GM23338 (cell line): ENCODE results near the gene GRIA1. TPM values are rescaled to one million over a fixed set of nuclear protein-coding genes. Genes with fewer than 3 reads are reported as not detected.

Source experiments
- ATAC-seq: fragments of 200-7000 bp; cut with Tn5 transposase; 3 replicates; pipeline ENCODE4 v1.9.1; 2020
- DNase-seq: peaks from one replicate; pipeline ENCODE4 v3.0.0-alpha.2; 2015; ENCODE audit warnings: low spot score
- H2AFZ ChIP-seq: fragments of 200-600 bp; sonication (generic); 2 replicates; pipeline ENCODE4 v1.8.0; 2016; ENCODE audit warnings: antibody characterized with exemption, mild to moderate bottlenecking, moderate library complexity
- H3F3A ChIP-seq: fragments of 200-600 bp; sonication (generic); replicated peaks from 2 replicates; pipeline ENCODE4 v1.8.0; 2017; ENCODE audit warnings: antibody characterized with exemption, mixed run types, low read depth
- H3K27ac ChIP-seq: fragments of 200-600 bp; sonication (generic); 2 replicates; pipeline ENCODE4 v1.6.1; 2016; ENCODE audit warnings: low read depth
- H3K27me3 ChIP-seq: fragments of 200-600 bp; sonication (generic); 2 replicates; pipeline ENCODE4 v1.8.0; 2016; ENCODE audit warnings: mild to moderate bottlenecking, mixed run types, moderate library complexity; ENCODE audit not compliant: insufficient read depth
- H3K36me3 ChIP-seq: fragments of 200-600 bp; sonication (generic); 2 replicates; pipeline ENCODE4 v1.8.0; 2016; ENCODE audit warnings: mild to moderate bottlenecking; ENCODE audit not compliant: insufficient read depth
- H3K4me1 ChIP-seq: fragments of 200-600 bp; sonication (generic); 2 replicates; pipeline ENCODE4 v1.8.0; 2016; ENCODE audit warnings: mild to moderate bottlenecking, moderate library complexity; ENCODE audit not compliant: insufficient read depth
- H3K4me2 ChIP-seq: fragments of 200-600 bp; sonication (generic); 2 replicates; pipeline ENCODE4 v1.7.1; 2017; ENCODE audit warnings: mixed run types
- H3K4me3 ChIP-seq: fragments of 200-600 bp; sonication (generic); 2 replicates; pipeline ENCODE4 v1.6.1; 2016; ENCODE audit warnings: mixed run types
- H3K79me2 ChIP-seq: fragments of 200-600 bp; sonication (generic); replicated peaks from 2 replicates; pipeline ENCODE4 v1.8.0; 2017; ENCODE audit warnings: mild to moderate bottlenecking; ENCODE audit not compliant: insufficient read depth
- H3K9me2 ChIP-seq: fragments of 200-600 bp; sonication (generic); 2 replicates; pipeline ENCODE4 v1.8.0; 2017; ENCODE audit not compliant: insufficient read depth
- H4K20me1 ChIP-seq: fragments of 200-600 bp; sonication (generic); replicated peaks from 2 replicates; pipeline ENCODE4 v1.8.0; 2017; ENCODE audit warnings: mild to moderate bottlenecking; ENCODE audit not compliant: insufficient read depth
- H3K27ac Mint-ChIP-seq: 2 replicates; pipeline ENCODE4 v1.8.0; 2020; ENCODE audit warnings: inconsistent platforms, mild to moderate bottlenecking, moderate library complexity, mixed read lengths
- H3K27me3 Mint-ChIP-seq: 3 replicates; pipeline ENCODE4 v1.8.0; 2022; ENCODE audit warnings: low read depth, mild to moderate bottlenecking, moderate library complexity, mixed read lengths, inconsistent platforms; ENCODE audit not compliant: insufficient read depth, poor library complexity
- H3K36me3 Mint-ChIP-seq: 3 replicates; pipeline ENCODE4 v1.8.0; 2021; ENCODE audit warnings: low read depth, mild to moderate bottlenecking, inconsistent platforms, moderate library complexity, mixed read lengths
- H3K4me1 Mint-ChIP-seq: 3 replicates; pipeline ENCODE4 v1.8.0; 2020; ENCODE audit warnings: mild to moderate bottlenecking, inconsistent platforms, mixed read lengths
- H3K4me3 Mint-ChIP-seq: 3 replicates; pipeline ENCODE4 v1.8.0; 2021; ENCODE audit warnings: moderate library complexity, mild to moderate bottlenecking, inconsistent platforms, mixed read lengths
- H3K9me3 Mint-ChIP-seq: 3 replicates; pipeline ENCODE4 v1.8.0; 2020; ENCODE audit warnings: moderate library complexity, mild to moderate bottlenecking, inconsistent platforms, mixed read lengths
- CTCF ChIP-seq, 2 experiments: fragments of 200-600 bp in 1 of 2; sonication (generic) in 1 of 2; conservative IDR thresholded peaks; 2 replicates each; pipeline versions ENCODE4 v1.5.1 to v1.6.1; 2016 to 2017; ENCODE audit warnings: antibody characterized with exemption in 2 of 2, low read depth in 2 of 2, mild to moderate bottlenecking in 2 of 2, moderate library complexity in 1 of 2
- EZH2 ChIP-seq: fragments of 200-600 bp; sonication (generic); IDR thresholded peaks from one replicate; pipeline ENCODE4 v1.8.0; 2017; ENCODE audit warnings: antibody characterized with exemption, mild to moderate bottlenecking, low read depth; ENCODE audit not compliant: unreplicated experiment
- EZH2phosphoT487 ChIP-seq: fragments of 200-600 bp; sonication (generic); IDR thresholded peaks from one replicate; pipeline ENCODE4 v1.8.1; 2018; ENCODE audit warnings: antibody characterized with exemption; ENCODE audit not compliant: unreplicated experiment
- JUNB ChIP-seq: IDR thresholded peaks from one replicate; pipeline ENCODE4 v1.6.1; 2016; ENCODE audit warnings: antibody characterized with exemption; ENCODE audit not compliant: unreplicated experiment
- POLR2AphosphoS5 ChIP-seq: IDR thresholded peaks from 2 replicates; pipeline ENCODE4 v1.6.1; 2016; ENCODE audit warnings: antibody characterized with exemption, low read depth
- STAT1 ChIP-seq: IDR thresholded peaks from one replicate; pipeline ENCODE4 v1.6.1; 2016; ENCODE audit warnings: antibody characterized with exemption; ENCODE audit not compliant: unreplicated experiment
- ZNF114 ChIP-seq: fragments of 250-450 bp; sonication (Bioruptor Pico); IDR thresholded peaks from 2 replicates; pipeline ENCODE4 v1.5.0; 2020; ENCODE audit warnings: mild to moderate bottlenecking, moderate library complexity
- ZNF462 ChIP-seq: fragments of 250-450 bp; sonication (Bioruptor Pico); IDR thresholded peaks from 2 replicates; pipeline ENCODE4 v1.5.0; 2020; ENCODE audit warnings: mild to moderate bottlenecking, moderate library complexity
- polyA plus RNA-seq: library from polyadenylated mRNA; unstranded; fragments of >200 nt; fragmentation: Nextera tagmentation; extraction: Ambion mirVana; gene quantifications from 2 replicates; pipeline ENCODE4 v1.2.1, GENCODE V29; 2016
- total RNA-seq: library from RNA; depleted of rRNA; stranded (reverse); fragments of >200 nt; shearing (Covaris generic); gene quantifications from 2 replicates; pipeline ENCODE4 v1.2.3, GENCODE V29; 2014

The GRIA1 gene
- total and polyA plus RNA-seq, 2 experiments from 2014 or later, result 1.0 to 1.7 TPM

GRCh38 chr5:153792305-153792704 is 301.8 kb downstream of the GRIA1 start (continued):
- TF ChIP-seq ZNF462, result no peak
- no peak for TF ChIP-seq CTCF (conservative IDR thresholded peaks at IDR 0.05; ENCODE audit: low read depth in 2 of 2)
- TF ChIP-seq EZH2, result no peak
- no peak for TF ChIP-seq ZNF114

GRCh38 chr5:153793699-153794098 is 303.2 kb downstream of the GRIA1 start:
- no peak overlapping the region for H3K4me3 ChIP-seq
- H3K36me3 ChIP-seq, result no peaks in the 10 kb centered on the region
- ATAC-seq (no peak), DNase-seq (no peak)
- no peak overlapping the region for H3K4me2 ChIP-seq
- Mint-ChIP-seq H3K27ac (no peak overlapping the region), H3K4me3 (no peak overlapping the region), H3K27me3 (peaks cover 3% of the 10 kb centered on the region), H3K9me3 (no peaks in the 10 kb centered on the region; the same call in 2 of the 3 replicates), H3K36me3 (no peaks in the 10 kb centered on the region), H3K4me1 (peaks cover 6% of the 10 kb centered on the region; the same call in 2 of the 3 replicates)
- H4K20me1 ChIP-seq, result no peaks in the 10 kb centered on the region
- no peaks in the 10 kb centered on the region for H3K79me2 ChIP-seq
- H3K27me3 ChIP-seq, result no peaks in the 10 kb centered on the region
- peaks cover 8% of the 10 kb centered on the region; the same call in 1 of the 2 replicates for H3K9me2 ChIP-seq
- no peak overlapping the region for H2AFZ ChIP-seq
- H3F3A ChIP-seq, result no peaks in the 10 kb centered on the region
- no peaks in the 10 kb centered on the region for H3K4me1 ChIP-seq
- no peak overlapping the region for H3K27ac ChIP-seq
- TF ChIP-seq EZH2 (no peak), STAT1 (no peak), ZNF462 (no peak), JUNB (no peak), POLR2AphosphoS5 (no peak), EZH2phosphoT487 (no peak)
